Measurements from ENCODE around the gene RTN4RL2.

DNA sequence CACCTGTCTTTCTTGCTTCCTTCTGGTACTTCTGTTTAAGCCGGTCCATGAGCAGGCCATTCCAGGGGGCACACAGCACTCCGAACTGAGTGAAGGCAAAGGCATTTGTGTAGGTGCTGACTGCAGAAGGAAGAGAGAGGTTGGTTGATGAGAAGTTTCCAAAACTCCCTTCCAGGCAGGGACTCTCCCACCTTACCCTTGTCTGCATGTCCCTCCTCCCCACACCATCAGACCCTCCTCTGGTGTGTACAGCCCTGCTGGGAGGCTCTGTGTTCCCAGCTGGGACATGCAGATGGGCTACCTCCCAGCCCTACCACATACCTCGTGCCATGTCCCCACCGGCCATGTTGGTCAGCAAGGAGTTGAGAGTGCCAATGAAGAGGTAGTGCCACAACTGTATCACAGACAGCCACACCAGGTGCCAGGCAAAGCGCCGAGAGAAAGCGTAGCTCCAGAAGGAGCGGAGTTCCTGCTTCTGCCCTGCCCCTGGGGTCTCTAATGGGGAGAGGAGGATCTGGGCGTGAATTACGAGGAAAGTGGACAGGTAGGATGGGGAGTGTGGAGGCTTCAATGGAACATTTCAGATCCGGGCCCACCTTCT lies 45.6 kb upstream of the RTN4RL2 start:
- TF ChIP-seq, protein P1, sequence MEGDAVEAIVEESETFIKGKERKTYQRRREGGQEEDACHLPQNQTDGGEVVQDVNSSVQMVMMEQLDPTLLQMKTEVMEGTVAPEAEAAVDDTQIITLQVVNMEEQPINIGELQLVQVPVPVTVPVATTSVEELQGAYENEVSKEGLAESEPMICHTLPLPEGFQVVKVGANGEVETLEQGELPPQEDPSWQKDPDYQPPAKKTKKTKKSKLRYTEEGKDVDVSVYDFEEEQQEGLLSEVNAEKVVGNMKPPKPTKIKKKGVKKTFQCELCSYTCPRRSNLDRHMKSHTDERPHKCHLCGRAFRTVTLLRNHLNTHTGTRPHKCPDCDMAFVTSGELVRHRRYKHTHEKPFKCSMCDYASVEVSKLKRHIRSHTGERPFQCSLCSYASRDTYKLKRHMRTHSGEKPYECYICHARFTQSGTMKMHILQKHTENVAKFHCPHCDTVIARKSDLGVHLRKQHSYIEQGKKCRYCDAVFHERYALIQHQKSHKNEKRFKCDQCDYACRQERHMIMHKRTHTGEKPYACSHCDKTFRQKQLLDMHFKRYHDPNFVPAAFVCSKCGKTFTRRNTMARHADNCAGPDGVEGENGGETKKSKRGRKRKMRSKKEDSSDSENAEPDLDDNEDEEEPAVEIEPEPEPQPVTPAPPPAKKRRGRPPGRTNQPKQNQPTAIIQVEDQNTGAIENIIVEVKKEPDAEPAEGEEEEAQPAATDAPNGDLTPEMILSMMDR (IDR thresholded peaks at IDR 0.05): no peak
- TF ChIP-seq GTF2I (CRISPR knock-in tag; conservative IDR thresholded peaks at IDR 0.05): no peak
- TF ChIP-seq, protein P2, sequence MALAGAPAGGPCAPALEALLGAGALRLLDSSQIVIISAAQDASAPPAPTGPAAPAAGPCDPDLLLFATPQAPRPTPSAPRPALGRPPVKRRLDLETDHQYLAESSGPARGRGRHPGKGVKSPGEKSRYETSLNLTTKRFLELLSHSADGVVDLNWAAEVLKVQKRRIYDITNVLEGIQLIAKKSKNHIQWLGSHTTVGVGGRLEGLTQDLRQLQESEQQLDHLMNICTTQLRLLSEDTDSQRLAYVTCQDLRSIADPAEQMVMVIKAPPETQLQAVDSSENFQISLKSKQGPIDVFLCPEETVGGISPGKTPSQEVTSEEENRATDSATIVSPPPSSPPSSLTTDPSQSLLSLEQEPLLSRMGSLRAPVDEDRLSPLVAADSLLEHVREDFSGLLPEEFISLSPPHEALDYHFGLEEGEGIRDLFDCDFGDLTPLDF (CRISPR knock-in tag; IDR thresholded peaks at IDR 0.05): no peak
- TF ChIP-seq JAZF1 (CRISPR knock-in tag; IDR thresholded peaks at IDR 0.05): no peak
- TF ChIP-seq ATF1 (CRISPR knock-in tag; IDR thresholded peaks at IDR 0.05): no peak
- TF ChIP-seq, protein P3, sequence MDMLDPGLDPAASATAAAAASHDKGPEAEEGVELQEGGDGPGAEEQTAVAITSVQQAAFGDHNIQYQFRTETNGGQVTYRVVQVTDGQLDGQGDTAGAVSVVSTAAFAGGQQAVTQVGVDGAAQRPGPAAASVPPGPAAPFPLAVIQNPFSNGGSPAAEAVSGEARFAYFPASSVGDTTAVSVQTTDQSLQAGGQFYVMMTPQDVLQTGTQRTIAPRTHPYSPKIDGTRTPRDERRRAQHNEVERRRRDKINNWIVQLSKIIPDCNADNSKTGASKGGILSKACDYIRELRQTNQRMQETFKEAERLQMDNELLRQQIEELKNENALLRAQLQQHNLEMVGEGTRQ (CRISPR knock-in tag; IDR thresholded peaks at IDR 0.05): no peak
- TF ChIP-seq ZNF138 (CRISPR knock-in tag; conservative IDR thresholded peaks at IDR 0.05): no peak
- TF ChIP-seq FOXK1 (CRISPR knock-in tag; IDR thresholded peaks at IDR 0.05): no peak
- TF ChIP-seq TP53 (CRISPR knock-in tag; IDR thresholded peaks at IDR 0.05): no peak
- no peak for TF ChIP-seq TEAD4 (CRISPR knock-in tag; IDR thresholded peaks at IDR 0.05)
- no peak for TF ChIP-seq CREB1 (CRISPR knock-in tag; IDR thresholded peaks at IDR 0.05)
- TF ChIP-seq, protein P4, sequence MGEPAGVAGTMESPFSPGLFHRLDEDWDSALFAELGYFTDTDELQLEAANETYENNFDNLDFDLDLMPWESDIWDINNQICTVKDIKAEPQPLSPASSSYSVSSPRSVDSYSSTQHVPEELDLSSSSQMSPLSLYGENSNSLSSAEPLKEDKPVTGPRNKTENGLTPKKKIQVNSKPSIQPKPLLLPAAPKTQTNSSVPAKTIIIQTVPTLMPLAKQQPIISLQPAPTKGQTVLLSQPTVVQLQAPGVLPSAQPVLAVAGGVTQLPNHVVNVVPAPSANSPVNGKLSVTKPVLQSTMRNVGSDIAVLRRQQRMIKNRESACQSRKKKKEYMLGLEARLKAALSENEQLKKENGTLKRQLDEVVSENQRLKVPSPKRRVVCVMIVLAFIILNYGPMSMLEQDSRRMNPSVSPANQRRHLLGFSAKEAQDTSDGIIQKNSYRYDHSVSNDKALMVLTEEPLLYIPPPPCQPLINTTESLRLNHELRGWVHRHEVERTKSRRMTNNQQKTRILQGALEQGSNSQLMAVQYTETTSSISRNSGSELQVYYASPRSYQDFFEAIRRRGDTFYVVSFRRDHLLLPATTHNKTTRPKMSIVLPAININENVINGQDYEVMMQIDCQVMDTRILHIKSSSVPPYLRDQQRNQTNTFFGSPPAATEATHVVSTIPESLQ (CRISPR knock-in tag; IDR thresholded peaks at IDR 0.05): no peak
- TF ChIP-seq, protein P5, sequence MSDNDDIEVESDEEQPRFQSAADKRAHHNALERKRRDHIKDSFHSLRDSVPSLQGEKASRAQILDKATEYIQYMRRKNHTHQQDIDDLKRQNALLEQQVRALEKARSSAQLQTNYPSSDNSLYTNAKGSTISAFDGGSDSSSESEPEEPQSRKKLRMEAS (CRISPR knock-in tag; IDR thresholded peaks at IDR 0.05): no peak

Measured in WTC11 (cell line).